CD14-positive monocyte (primary cell): ENCODE data around the gene ESRRB. TPM values are rescaled to one million over a fixed set of nuclear protein-coding genes. Genes with fewer than 3 reads are reported as not detected.

Experiments used
- DNase-seq, 3 donors: peaks; one replicate each; pipeline ENCODE4 v3.0.0-alpha.2; 2011 to 2022
- H2AFZ ChIP-seq: 2 replicates; pipeline ENCODE4 v1.6.0; 2012; ENCODE audit warnings: mild to moderate bottlenecking, low read depth, low read length, inconsistent platforms; ENCODE audit not compliant: insufficient read depth, poor library complexity, severe bottlenecking
- H3K27ac ChIP-seq, 2 donors: 1 replicate in 1 of 2; 2 replicates in 1 of 2; pipeline ENCODE4 v1.5.1; 2012 to 2013; ENCODE audit warnings: low read length in 2 of 2, control low read depth in 1 of 2, inconsistent platforms in 1 of 2, low read depth in 1 of 2, mild to moderate bottlenecking in 1 of 2
- H3K27me3 ChIP-seq, 2 donors: one replicate each; pipeline versions ENCODE4 v1.6.0 to v1.6.1; 2011 to 2013; ENCODE audit warnings: low read length in 2 of 2; ENCODE audit not compliant: control insufficient read depth in 2 of 2, insufficient read depth in 2 of 2
- H3K36me3 ChIP-seq, 2 donors: replicated peaks in 1 of 2; 1 replicate in 1 of 2; 2 replicates in 1 of 2; pipeline versions ENCODE4 v1.5.1 to v1.6.1; 2012 to 2013; ENCODE audit warnings: low read length in 2 of 2, control low read depth in 1 of 2, inconsistent platforms in 1 of 2, mild to moderate bottlenecking in 1 of 2; ENCODE audit not compliant: insufficient read depth in 2 of 2, control insufficient read depth in 1 of 2
- H3K4me1 ChIP-seq, 2 donors: 1 replicate in 1 of 2; 2 replicates in 1 of 2; pipeline versions ENCODE4 v1.5.1 to v1.6.1; 2012 to 2013; ENCODE audit warnings: low read length in 2 of 2, control low read depth in 1 of 2, inconsistent platforms in 1 of 2, mild to moderate bottlenecking in 1 of 2, moderate library complexity in 1 of 2; ENCODE audit not compliant: insufficient read depth in 2 of 2, control insufficient read depth in 1 of 2
- H3K4me2 ChIP-seq: replicated peaks from 2 replicates; pipeline ENCODE3; 2012; ENCODE audit warnings: low read length, moderate library complexity, mild to moderate bottlenecking; ENCODE audit not compliant: poor library complexity, severe bottlenecking; ENCODE audit errors: extremely low read depth
- H3K4me3 ChIP-seq, 3 experiments: fragments of 200-600 bp in 1 of 3; sonication (generic) in 1 of 3; replicated peaks in 1 of 3; 1 replicate in 2 of 3; 2 replicates in 1 of 3; pipeline ENCODE4 v1.5.1; 2011 to 2013; ENCODE audit warnings: low read length in 3 of 3, mild to moderate bottlenecking in 3 of 3, control low read depth in 2 of 3, low read depth in 2 of 3, inconsistent platforms in 1 of 3, moderate library complexity in 1 of 3
- H3K79me2 ChIP-seq: 2 replicates; pipeline ENCODE4 v1.6.0; 2012; ENCODE audit warnings: mild to moderate bottlenecking, control low read depth, inconsistent platforms, low read length, moderate library complexity; ENCODE audit not compliant: insufficient read depth
- H3K9ac ChIP-seq: 2 replicates; pipeline ENCODE4 v1.6.0; 2017; ENCODE audit warnings: low read length, mild to moderate bottlenecking; ENCODE audit not compliant: insufficient read depth, poor library complexity, severe bottlenecking
- H3K9me3 ChIP-seq, 2 donors: replicated peaks in 1 of 2; 1 replicate in 1 of 2; 2 replicates in 1 of 2; pipeline versions ENCODE4 v1.5.1 to v1.6.1; 2012 to 2013; ENCODE audit warnings: low read length in 2 of 2, control low read depth in 1 of 2; ENCODE audit not compliant: control insufficient read depth in 1 of 2, insufficient read depth in 1 of 2
- H4K20me1 ChIP-seq: 2 replicates; pipeline ENCODE4 v1.6.0; 2012; ENCODE audit warnings: mild to moderate bottlenecking, low read length, control low read depth, moderate library complexity; ENCODE audit not compliant: insufficient read depth
- H3K27ac Mint-ChIP-seq, 7 donors: one replicate each; pipeline ENCODE4 v1.8.0; 2020; ENCODE audit warnings: mild to moderate bottlenecking in 7 of 7, mixed read lengths in 7 of 7, moderate library complexity in 6 of 7, inconsistent platforms in 2 of 7
- H3K27me3 Mint-ChIP-seq, 3 donors: one replicate each; pipeline ENCODE4 v1.8.0; 2021 to 2022; ENCODE audit warnings: low read depth in 3 of 3, mild to moderate bottlenecking in 3 of 3, mixed read lengths in 3 of 3, moderate library complexity in 3 of 3, inconsistent platforms in 1 of 3
- H3K36me3 Mint-ChIP-seq, 2 donors: one replicate each; pipeline ENCODE4 v1.8.0; 2020; ENCODE audit warnings: mixed read lengths in 2 of 2, inconsistent platforms in 1 of 2, mild to moderate bottlenecking in 1 of 2
- H3K4me1 Mint-ChIP-seq: one replicate; pipeline ENCODE4 v1.8.0; 2020; ENCODE audit warnings: mild to moderate bottlenecking, mixed read lengths
- H3K4me3 Mint-ChIP-seq, 2 donors: one replicate each; pipeline ENCODE4 v1.8.0; 2020; ENCODE audit warnings: mild to moderate bottlenecking in 2 of 2, mixed read lengths in 2 of 2, moderate library complexity in 1 of 2
- H3K9me3 Mint-ChIP-seq, 7 donors: one replicate each; pipeline ENCODE4 v1.8.0; 2020 to 2022; ENCODE audit warnings: mixed read lengths in 7 of 7, mild to moderate bottlenecking in 6 of 7, moderate library complexity in 6 of 7, inconsistent platforms in 2 of 7
- CTCF ChIP-seq: fragments of 200-600 bp; IDR thresholded peaks from one replicate; pipeline ENCODE4 v1.8.0; 2022; ENCODE audit warnings: antibody characterized with exemption, mild to moderate bottlenecking
- WGBS: methylation state at CpG from one replicate; pipeline ENCODE4 v1.1.5; 2013; ENCODE audit warnings: missing lambda C conversion rate; ENCODE audit not compliant: insufficient coverage; 5-methylcytosine and 5-hydroxymethylcytosine counted together
- intact Hi-C, 2 donors: fragments of 100-400 bp; cut with micrococcal nuclease; formaldehyde crosslinking; loops; one replicate each; pipeline versions ENCODE4 v1.15.0 to v1.15.1; 2023
- polyA plus RNA-seq, 3 donors: library from polyadenylated mRNA; depleted of rRNA in 1 of 3; unstranded in 2 of 3; stranded (reverse) in 1 of 3; fragments of 300-500 nt in 2 of 3; fragments of >200 nt in 1 of 3; fragmentation: Illumina TruSeq in 2 of 3; gene quantifications; 1 replicate in 2 of 3; 2 replicates in 1 of 3; pipeline ENCODE4 v1.2.3, GENCODE V29; 2012 to 2021

The ESRRB gene
- polyA plus RNA-seq, 3 donors: 0.03 TPM; not detected in 2

GRCh38 chr14:76386944-76387782 lies 11.2 kb downstream of the ESRRB start:
- H3K4me1 ChIP-seq: no peaks in the 10 kb centered on the region
- H3K27ac ChIP-seq: no peak overlapping the region
- H3K4me3 ChIP-seq: no peak overlapping the region
- no peak overlapping the region for H2AFZ ChIP-seq
- peaks cover 0 to 2% of the 10 kb centered on the region in 2 donors for H3K9me3 ChIP-seq
- no peak overlapping the region for H3K9ac ChIP-seq
- Mint-ChIP-seq H3K9me3 (no peaks in the 10 kb centered on the region), H3K27me3 (peaks cover 29 to 49% (median 47%) of the 10 kb centered on the region in 3 donors), H3K4me1 (no peaks in the 10 kb centered on the region), H3K27ac (no peak overlapping the region), H3K4me3 (peak overlapping the region in 1 of 2 donors; percentile 18), H3K36me3 (no peaks in the 10 kb centered on the region)
- H4K20me1 ChIP-seq: no peaks in the 10 kb centered on the region
- H3K36me3 ChIP-seq: no peaks in the 10 kb centered on the region
- TF ChIP-seq CTCF: peak; percentile 93
- no peaks in the 10 kb centered on the region for H3K79me2 ChIP-seq
- intact Hi-C loops: loop anchor here (10.0 kb wide), 1 partner anchor 332 kb away; no protein-coding TSS in a partner anchor
- no peak overlapping the region for H3K4me2 ChIP-seq
- DNase-seq: peak; percentile 12 to 31 (median 19)
- H3K27me3 ChIP-seq: peaks cover 24 to 28% of the 10 kb centered on the region in 2 donors
- WGBS: 3% methylated on average over 5 of the region's 11 CpGs

- Histone ChIP-seq H3K9me3 (no peaks in the 10 kb centered on the region), H4K20me1 (no peaks in the 10 kb centered on the region), H2AFZ (no peak overlapping the region), H3K9ac (no peak overlapping the region), H3K27me3 (peaks cover 5 to 7% of the 10 kb centered on the region in 2 donors), H3K79me2 (no peaks in the 10 kb centered on the region), H3K4me3 (no peak overlapping the region), H3K36me3 (no peaks in the 10 kb centered on the region), H3K4me1 (no peaks in the 10 kb centered on the region), H3K4me2 (no peak overlapping the region), H3K27ac (no peak overlapping the region)
- intact Hi-C loops: loop anchor here (10.0 kb wide), 1 partner anchor 335 kb away; no protein-coding TSS in a partner anchor
- Mint-ChIP-seq H3K4me1 (no peaks in the 10 kb centered on the region), H3K9me3 (peaks cover 0 to 2% (median 0%) of the 10 kb centered on the region in 7 donors), H3K27ac (no peak overlapping the region), H3K4me3 (no peak overlapping the region), H3K36me3 (no peaks in the 10 kb centered on the region), H3K27me3 (peaks cover 16 to 31% (median 26%) of the 10 kb centered on the region in 3 donors)
- WGBS: 100% methylated on average over 1 of the region's 9 CpGs
- DNase-seq: no peak
- TF ChIP-seq CTCF: no peak
Observed at GRCh38 chr14:76389841-76390240, 13.9 kb downstream of the ESRRB start.
